HS-27A (cell line): ENCODE data around the gene SNRNP40.

ENCODE experiments used
- DNase-seq: peaks from one replicate; pipeline ENCODE4 v3.0.0-alpha.2; 2012; ENCODE audit warnings: low read depth, missing footprints

SNRNP40 gene

DNA sequence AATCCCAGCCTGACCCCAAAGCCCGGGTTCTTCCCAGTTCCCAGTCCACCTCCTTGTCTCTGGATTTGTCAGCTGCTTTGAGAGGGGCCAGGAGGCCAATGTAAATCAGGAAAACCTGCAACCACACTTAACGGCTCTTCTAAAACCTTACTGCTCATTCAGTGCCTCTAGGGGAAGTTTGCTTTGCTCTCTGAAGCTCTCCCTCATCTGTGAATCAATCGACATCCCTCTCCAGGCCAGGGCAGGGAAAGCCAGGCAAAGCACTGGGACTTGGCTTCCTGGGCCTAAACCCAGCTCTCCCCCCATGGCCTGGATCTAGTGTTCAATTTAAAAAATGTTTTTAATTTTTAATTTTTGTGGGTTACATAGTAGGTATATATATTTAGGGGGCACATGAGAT, 66.2 kb downstream of the SNRNP40 start:
- DNase-seq = no peak

DNA sequence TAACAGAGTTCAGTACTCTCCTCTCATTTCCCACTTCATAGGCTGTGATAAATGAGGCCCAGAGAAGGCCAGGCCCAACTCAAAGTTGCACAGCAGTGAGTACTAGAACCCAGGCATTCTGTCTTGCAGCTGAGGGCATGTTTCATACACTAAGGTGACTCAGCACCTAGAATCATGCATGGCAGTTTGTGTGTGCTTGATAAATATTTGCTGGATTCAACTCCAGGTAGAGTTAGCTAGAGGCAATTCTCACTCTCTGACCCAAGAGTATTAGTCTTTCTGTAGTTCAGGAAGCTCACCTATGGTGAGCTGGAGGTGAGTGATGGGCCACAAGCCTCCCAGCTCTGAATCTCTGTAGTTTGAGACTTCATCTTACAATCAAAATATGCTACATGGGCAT, 67.6 kb downstream of the SNRNP40 start:
- no peak for DNase-seq

- no peak for DNase-seq
Measured at GRCh38 chr1:31227891-31228568, 68.6 kb downstream of the SNRNP40 start.

- no peak for DNase-seq
Measured at GRCh38 chr1:31224068-31224467, 72.5 kb downstream of the SNRNP40 start.

DNA sequence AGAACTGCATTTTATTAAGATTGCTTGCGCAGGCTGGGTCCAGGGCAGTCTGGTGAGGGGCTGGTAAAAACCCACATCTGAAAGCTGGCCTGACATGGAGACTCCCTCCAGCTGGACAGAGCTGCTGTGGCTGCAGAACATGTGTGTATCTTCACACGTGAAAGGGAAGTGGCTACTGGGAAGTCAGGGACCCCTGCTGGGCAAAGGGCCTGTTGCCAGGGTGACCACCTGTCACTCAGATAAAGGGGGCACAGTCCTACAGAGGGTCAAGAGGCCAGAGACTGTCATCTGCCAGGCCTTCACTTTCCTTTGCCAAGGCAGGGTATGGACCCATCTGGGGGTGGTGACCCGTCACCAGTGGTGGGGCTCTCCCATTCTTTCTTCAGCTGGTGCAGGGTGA, 74.4 kb downstream of the SNRNP40 start:
- DNase-seq = no peak

DNA sequence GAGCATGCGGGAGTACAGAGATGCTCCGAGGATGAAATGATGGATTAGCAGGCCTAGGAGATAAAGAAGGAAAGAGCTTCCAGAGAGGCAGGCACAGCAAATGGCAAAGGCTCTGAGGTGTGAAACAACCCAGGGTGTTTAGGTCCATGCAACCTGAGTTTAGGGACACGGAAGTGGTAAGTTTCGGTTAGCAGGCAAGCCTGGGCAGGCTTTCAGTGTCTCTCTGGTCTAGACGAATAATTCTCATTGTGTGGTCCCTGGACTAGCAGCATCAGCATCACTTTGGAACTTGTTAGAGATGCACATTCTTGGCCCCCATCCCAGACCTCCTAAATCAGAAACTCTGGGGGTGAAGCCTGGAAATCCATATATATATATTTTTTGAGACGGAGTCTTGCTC, 75.5 kb downstream of the SNRNP40 start:
- DNase-seq = no peak

GRCh38 chr1:31219489-31219888, 77.1 kb downstream of the SNRNP40 start:
- DNase-seq = no peak

- DNase-seq = no peak
Measured at GRCh38 chr1:31218705-31219104, 77.9 kb downstream of the SNRNP40 start.

DNA sequence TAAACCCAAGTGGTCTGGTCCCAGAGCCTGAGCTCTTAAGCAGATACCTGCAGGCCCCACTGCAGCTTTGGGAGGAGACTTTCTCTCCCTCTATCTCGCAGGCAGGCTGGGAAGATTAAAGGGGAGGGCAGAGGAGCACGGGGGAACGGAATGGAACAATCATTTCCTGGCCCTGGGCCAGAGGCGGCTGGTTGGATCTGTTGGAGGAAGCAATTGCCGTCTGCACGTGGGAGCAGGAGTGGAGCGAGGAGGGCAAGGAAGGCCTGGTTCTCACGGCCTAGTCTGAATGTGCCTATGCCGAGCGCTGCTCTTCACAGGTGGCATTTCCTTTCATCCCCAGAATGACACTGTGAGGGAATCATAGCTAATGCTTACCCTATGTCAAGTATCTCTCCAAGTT, 80.6 kb downstream of the SNRNP40 start:
- no peak for DNase-seq

GRCh38 chr1:31215065-31215570, 81.5 kb downstream of the SNRNP40 start:
- DNase-seq = no peak

DNA sequence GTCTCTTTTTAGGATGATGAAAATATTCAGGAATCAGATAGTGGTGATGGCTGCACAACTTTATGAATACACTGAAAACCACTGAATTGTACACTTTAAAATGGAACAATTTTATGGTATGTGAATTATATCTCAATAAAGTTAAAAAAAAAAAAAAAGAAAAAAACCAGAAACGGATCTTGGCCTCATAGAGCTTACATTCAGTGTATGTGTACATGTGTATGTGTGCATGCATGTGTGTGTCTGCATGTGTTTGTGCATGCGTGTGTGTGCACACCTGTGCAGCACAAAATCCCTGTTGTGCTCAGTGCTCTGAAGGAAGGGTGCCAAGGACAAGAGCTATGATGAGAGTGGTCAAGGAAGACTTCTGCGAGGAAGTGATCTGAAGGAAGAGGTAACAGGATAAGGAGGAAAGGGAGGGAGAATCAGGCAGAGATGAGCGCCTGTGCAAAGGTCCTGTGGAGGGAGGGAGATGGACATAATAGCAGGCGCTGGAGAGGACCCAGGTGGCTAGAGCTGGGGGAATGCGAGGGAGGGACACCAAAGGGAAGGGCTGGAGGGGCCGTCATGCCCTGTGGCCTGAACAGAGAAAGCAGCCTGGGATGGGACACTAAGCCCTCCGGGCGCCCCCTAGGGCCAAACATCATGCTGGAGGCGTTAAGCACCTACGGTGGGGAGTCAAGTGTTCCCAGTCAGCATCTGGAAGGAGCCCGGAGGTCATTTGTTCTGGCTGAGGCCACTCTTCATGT, 82.1 kb downstream of the SNRNP40 start:
- no peak for DNase-seq
